D721Med (cell line): Measurements from ENCODE around the gene OTOS.

Experiments
- DNase-seq: peaks from one replicate; pipeline ENCODE4 v3.0.0; 2011; ENCODE audit warnings: low spot score; ENCODE audit not compliant: insufficient read length
- FAIRE-seq: peaks from 2 replicates; lab custom pipeline; 2011; peaks lifted over from hg19 to GRCh38; lab: Jason Lieb, UNC
- CTCF ChIP-seq: IDR thresholded peaks from 2 replicates; pipeline ENCODE4 v1.5.1; 2012; ENCODE audit warnings: mild to moderate bottlenecking, control low read depth; ENCODE audit not compliant: insufficient read depth; ENCODE audit errors: missing control alignments

Gene OTOS

DNA sequence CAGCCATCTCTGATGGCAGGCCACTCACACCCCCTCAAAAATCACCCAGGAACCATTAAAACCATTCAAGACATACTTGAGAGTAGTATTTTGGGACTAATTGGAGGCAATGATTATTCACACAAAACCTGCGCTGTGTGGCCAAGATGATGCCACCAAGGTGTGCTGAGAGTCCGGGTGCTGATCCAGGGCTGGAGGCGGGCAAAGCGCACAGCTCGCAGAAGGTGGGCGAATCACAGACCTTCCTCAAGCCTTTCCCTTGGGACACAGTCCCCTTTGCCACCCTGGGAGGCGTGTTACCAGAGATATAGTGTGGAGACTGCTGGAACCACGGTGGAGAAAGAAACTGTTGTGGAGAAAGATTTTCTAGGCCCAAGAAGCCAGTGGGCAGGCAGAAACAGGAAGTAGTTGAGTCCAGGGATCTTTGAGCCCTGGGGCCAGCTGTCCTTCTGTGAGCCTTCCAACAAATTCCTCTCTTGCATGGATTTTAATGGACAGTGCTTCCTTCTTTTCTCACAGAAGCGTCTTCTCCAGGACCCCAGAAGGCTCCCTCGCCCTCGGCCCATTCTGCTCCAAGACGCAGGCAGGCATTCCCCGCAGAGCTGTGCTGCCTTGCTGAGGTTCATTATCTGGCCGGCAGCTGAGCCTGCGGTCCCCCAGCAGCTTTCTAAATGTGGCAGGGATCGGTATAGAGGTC lies 12.4 kb downstream of the OTOS start:
- DNase-seq (no peak), FAIRE-seq (no peak)
- TF ChIP-seq CTCF = no peak

- no peak for FAIRE-seq
- DNase-seq = no peak
- TF ChIP-seq CTCF = no peak
Observed at GRCh38 chr2:240127191-240127750, 13.2 kb downstream of the OTOS start.

DNA sequence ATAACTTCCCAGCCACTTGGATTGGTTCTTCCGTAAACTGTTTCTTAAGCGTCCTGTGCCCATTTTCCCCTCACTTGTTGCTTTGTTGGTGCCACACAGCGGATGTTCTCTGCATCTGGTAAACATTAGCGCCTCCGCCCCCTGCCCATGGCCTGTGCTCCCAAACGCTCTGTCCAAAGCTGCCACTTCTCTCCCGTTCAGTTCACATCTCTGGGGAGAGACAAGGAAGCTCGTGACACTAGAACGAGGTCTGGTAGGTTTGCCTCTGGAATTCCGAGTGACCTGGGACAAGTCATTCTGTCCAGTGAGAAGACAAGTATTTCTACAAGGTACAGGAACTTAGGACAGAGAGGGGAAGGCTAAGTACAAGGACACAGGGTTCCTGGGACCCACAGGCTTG lies 13.7 kb downstream of the OTOS start:
- FAIRE-seq (no peak), DNase-seq (no peak)
- TF ChIP-seq CTCF = no peak

GRCh38 chr2:240125742-240126141 lies 14.7 kb downstream of the OTOS start:
- FAIRE-seq = no peak
- TF ChIP-seq CTCF = no peak

GRCh38 chr2:240124651-240125030 lies 15.8 kb downstream of the OTOS start:
- TF ChIP-seq CTCF = no peak
- FAIRE-seq (no peak), DNase-seq (no peak)

More at GRCh38 chr2:240125742-240126141, 14.7 kb downstream of the OTOS start:
- DNase-seq = no peak

DNA sequence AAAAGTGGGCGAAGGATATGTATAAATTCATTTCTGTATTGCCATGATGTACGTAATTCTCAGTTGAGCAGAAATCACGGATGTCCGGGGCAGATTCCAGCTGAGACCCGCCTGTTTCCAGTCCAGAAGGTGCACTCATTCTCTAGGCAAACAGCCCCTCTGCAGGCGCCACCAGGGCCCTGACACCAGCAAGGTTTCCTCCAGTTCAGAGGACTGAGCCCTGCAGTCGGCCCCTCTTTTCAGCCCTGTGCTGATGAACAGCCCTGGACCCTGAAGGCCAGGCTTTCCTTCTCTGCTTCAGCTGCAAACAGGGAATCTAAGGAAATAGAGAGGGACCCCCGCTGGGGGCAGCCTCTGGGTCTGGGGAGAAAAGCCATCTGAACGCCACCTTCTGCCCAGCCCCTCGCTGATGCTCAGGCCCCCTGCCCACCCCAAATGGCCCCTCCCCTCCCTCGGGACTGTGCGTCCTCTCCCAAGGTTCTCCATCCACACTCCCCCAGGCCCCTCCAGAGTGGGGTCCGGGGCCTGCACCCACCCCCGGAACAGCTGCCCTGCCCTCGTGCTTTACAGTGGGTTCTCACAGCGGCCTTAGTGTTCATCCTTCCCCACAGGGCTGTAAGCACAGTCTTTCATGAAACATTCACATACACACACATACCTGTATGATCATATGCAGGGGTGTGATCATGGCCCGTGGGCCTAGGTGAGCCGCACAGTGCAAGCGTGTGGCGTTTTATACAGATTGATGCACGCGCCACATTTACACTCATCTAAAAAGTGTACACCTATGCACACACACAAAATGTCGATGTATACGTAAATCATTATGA lies 16.4 kb downstream of the OTOS start:
- no peak for FAIRE-seq
- no peak for DNase-seq
- TF ChIP-seq CTCF = no peak

- FAIRE-seq (no peak), DNase-seq (no peak)
Observed at GRCh38 chr2:240121675-240122074, 18.8 kb downstream of the OTOS start.

More at GRCh38 chr2:240121675-240122074, 18.8 kb downstream of the OTOS start:
- no peak for TF ChIP-seq CTCF
